ENCODE results near the gene RGS13. TPM values are rescaled to one million over a fixed set of nuclear protein-coding genes. Genes with fewer than 3 reads are reported as not detected.

The RGS13 gene
- total and polyA plus RNA-seq, 2 donors (not counting 3 experiments of a cell fraction or from before 2014, with no cell fraction given), result not detected

GRCh38 chr1:192654120-192654519 lies 18.2 kb downstream of the RGS13 start:
- Histone ChIP-seq H3K4me2 (ENCODE audit: insufficient read depth, low read length) (no peak overlapping the region), H3K9me3 (replicated peaks; ENCODE audit: control insufficient read depth, insufficient read depth, low read length) (no peaks in the 10 kb centered on the region), H3K27ac (ENCODE audit: insufficient read depth, low read depth, low read length) (no peak overlapping the region), H3K9ac (replicated peaks; ENCODE audit: extremely low read depth, insufficient read depth, low read length) (no peak overlapping the region), H4K20me1 (replicated peaks; ENCODE audit: control insufficient read depth, extremely low read depth, insufficient read depth, low read length) (no peaks in the 10 kb centered on the region), H3K9me1 (replicated peaks; ENCODE audit: control insufficient read depth, extremely low read depth, insufficient read depth, low read length) (no peaks in the 10 kb centered on the region), H3K36me3 (ENCODE audit: control insufficient read depth in 2 of 2, extremely low read depth in 1 of 2, insufficient read depth in 2 of 2, low read length in 2 of 2) (no peaks in the 10 kb centered on the region), H3K4me3 (replicated peaks in 1 of 3; ENCODE audit: insufficient read depth in 1 of 3, low read depth in 1 of 3, low read length in 3 of 3) (no peak overlapping the region), H2AFZ (ENCODE audit: low read depth, low read length) (no peak overlapping the region), H3K27me3 (ENCODE audit: control insufficient read depth in 2 of 2, insufficient read depth in 2 of 2, low read length in 2 of 2) (no peaks in the 10 kb centered on the region), H3K4me1 (ENCODE audit: control insufficient read depth, extremely low read depth, insufficient read depth, low read length) (no peaks in the 10 kb centered on the region), H3K79me2 (ENCODE audit: control insufficient read depth, insufficient read depth, low read length) (no peaks in the 10 kb centered on the region)
- intact Hi-C loops (cut with micrococcal nuclease) (no loop called here), dilution Hi-C loops (cut with MboI; ENCODE audit: extremely low pct_ligation_motif_present, low sequenced_read_pairs) (no loop called here)
- no peak for TF ChIP-seq JUN (IDR thresholded peaks at IDR 0.05; ENCODE audit: borderline replicate concordance, insufficient read depth, insufficient read length, low read depth)
- TF ChIP-seq CTCF (IDR thresholded peaks at IDR 0.05; ENCODE audit: extremely low read depth in 1 of 2, insufficient read depth in 1 of 2, low read depth in 1 of 2, low read length in 2 of 2), result no peak
- TF ChIP-seq POLR2A (IDR thresholded peaks at IDR 0.05; ENCODE audit: low read depth, low read length), result no peak
- no peak for TF ChIP-seq POLR2AphosphoS5 (IDR thresholded peaks at IDR 0.05; ENCODE audit: insufficient read depth, low read depth, low read length)
- no peak for TF ChIP-seq FOS (IDR thresholded peaks at IDR 0.05; ENCODE audit: borderline replicate concordance, insufficient read depth, low read length)
- no peak for TF ChIP-seq MAX (IDR thresholded peaks at IDR 0.05; ENCODE audit: insufficient read depth, insufficient read length)
- TF ChIP-seq EZH2 (IDR thresholded peaks at IDR 0.05; ENCODE audit: borderline replicate concordance, low read depth, low read length, severe bottlenecking), result no peak
- no peak for TF ChIP-seq GATA2 (IDR thresholded peaks at IDR 0.05; ENCODE audit: insufficient read depth, insufficient read length, low read depth, low read length)
- TF ChIP-seq MYC (IDR thresholded peaks at IDR 0.05; ENCODE audit: low read depth, low read length), result no peak
- ChIA-PET POLR2A (no interaction called here), CTCF (no interaction called here)
- FAIRE-seq, result no peak
- DNase-seq (ENCODE audit: low read depth, low spot score), result no peak
- BruUV-seq (replicated peaks), result no TSS peak

Measured in endothelial cell of umbilical vein (primary cell).